Mucosa of descending colon (tissue), 3 donors: ENCODE data around the gene VSTM5. TPM values are rescaled to one million over a fixed set of nuclear protein-coding genes. Genes with fewer than 3 reads are reported as not detected.

Experiments used
- ATAC-seq: fragments of 200-7000 bp; cut with Tn5 transposase; one replicate; pipeline ENCODE4 v1.9.1; 2020; ENCODE audit warnings: mild to moderate bottlenecking, moderate library complexity
- DNase-seq, 3 donors: peaks; one replicate each; pipeline ENCODE4 v3.0.0-alpha.2; 2020
- H3K36me3 ChIP-seq: fragments of 200-600 bp; one replicate; pipeline ENCODE4 v1.8.0; 2021; ENCODE audit warnings: low read depth, mild to moderate bottlenecking
- H3K4me1 ChIP-seq: fragments of 200-600 bp; one replicate; pipeline ENCODE4 v1.8.0; 2021; ENCODE audit warnings: low read depth, mild to moderate bottlenecking
- H3K4me3 ChIP-seq: fragments of 200-600 bp; one replicate; pipeline ENCODE4 v1.8.0; 2021; ENCODE audit warnings: mild to moderate bottlenecking
- H3K9me3 ChIP-seq: fragments of 200-600 bp; one replicate; pipeline ENCODE4 v1.8.0; 2021; ENCODE audit warnings: mild to moderate bottlenecking
- CTCF ChIP-seq: fragments of 200-600 bp; IDR thresholded peaks from one replicate; pipeline ENCODE4 v1.8.0; 2022; ENCODE audit warnings: antibody characterized with exemption, mild to moderate bottlenecking
- intact Hi-C, 2 donors: fragments of 100-400 bp; cut with DNase I in 1 of 2; cut with micrococcal nuclease in 1 of 2; formaldehyde crosslinking; loops; one replicate each; pipeline versions ENCODE4 v1.11.0 to v1.11.1; 2022; cut with DNase I, micrococcal nuclease
- total RNA-seq, 3 donors: library from RNA; stranded (reverse); fragmentation: NEBNext Ultra II Directional in 2 of 3; extraction: Animal tissue kit (Norgen Biotek cat#: 25700) in 2 of 3; gene quantifications; one replicate each; pipeline versions ENCODE4 v1.2.1 to v1.2.4, GENCODE V29; 2021 to 2023
- donor health status: DM: no; HTN: no; CAD: no; lungs with moderate emphysema.
- donor health status: DM: no; HTN: no; CAD: no.
- donor health status: DM: no; HTN: yes; CAD: no.

VSTM5 gene
- total RNA-seq, 3 donors from 2014 or later = 1.8 to 3.4 (median 2.4) TPM

DNA sequence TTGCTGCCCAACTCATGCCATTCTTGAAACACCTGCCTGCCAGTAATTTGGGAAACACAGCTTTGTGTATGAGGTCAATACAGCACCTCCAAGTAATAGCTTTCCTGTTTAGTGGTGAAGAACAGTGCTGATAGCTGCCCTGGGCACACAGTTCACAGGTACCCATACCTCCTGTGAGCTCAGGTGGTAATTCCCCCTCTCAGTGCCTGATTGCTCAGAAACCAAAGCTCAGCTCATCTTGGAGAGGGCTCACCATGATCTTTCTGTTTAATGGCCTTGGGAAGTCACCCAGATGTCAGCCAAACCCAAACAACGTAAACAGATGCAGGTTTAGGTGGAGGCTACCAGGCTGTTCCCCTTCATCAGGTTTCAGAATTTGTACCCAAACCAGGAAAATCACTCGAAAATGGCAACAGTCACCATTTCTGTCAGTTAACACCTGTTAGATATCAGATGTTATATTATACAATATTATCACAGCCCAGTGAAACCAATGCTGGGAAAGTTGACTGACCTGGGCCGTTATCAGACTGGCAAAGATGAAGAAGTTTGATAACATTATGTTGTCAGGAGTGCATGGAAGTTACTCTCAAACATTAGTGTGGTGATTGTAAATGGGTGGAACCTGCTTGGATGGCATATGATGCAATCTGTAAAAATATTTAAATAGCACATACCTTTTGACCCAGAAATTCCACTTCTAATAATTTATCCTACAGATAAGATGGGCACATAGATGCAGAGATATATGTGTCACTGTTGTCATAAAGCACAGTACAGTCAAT lies 18.9 kb downstream of the VSTM5 start:
- Histone ChIP-seq H3K36me3 (no peaks in the 10 kb centered on the region), H3K4me3 (no peak overlapping the region), H3K4me1 (no peaks in the 10 kb centered on the region), H3K9me3 (no peaks in the 10 kb centered on the region)
- TF ChIP-seq CTCF = no peak
- ATAC-seq (peak; percentile 86), DNase-seq (no peak)
- intact Hi-C loops = no loop called here

DNA sequence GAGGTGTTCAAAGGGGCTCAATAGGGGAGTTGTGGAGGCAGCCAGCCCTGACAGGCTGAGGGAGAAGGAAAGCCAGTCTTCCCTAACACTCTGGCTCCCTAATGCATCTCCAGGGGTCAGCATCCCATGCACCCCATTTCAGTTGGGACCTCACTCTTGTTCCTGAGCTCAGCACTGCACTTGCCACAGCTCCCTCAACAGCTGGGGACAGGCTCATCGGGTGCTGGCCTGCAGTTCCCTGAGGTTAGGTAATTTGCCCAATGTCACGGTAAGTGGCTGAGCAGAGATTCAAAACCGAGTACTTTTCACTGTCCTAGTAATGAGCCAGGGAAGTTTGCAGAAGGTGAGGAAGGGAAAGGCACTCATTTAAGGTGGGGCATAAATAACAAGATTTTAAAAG lies 20.8 kb downstream of the VSTM5 start:
- Histone ChIP-seq H3K4me3 (no peak overlapping the region), H3K9me3 (no peaks in the 10 kb centered on the region), H3K36me3 (no peaks in the 10 kb centered on the region), H3K4me1 (no peaks in the 10 kb centered on the region)
- ATAC-seq (peak; percentile 4), DNase-seq (no peak)
- TF ChIP-seq CTCF = no peak
- intact Hi-C loops = no loop called here

DNA sequence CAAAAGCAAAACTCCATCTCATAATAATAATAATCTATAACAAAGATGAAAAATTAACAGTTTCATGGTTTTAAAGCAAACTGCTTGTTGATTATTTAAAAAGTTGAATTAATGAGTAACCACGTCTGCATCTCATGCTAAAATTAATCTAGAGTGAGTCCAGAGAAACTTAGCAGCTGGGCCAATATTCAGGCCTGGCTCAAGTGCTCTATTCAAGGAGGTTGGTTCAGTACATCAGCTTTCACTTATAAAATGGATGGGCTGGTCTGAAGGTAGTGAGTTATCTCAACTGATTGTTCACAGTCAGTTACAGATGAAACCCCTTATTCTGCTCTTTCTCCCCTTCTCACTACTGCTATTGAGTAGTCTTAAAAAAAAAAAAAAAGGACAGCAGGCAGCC lies 23.1 kb downstream of the VSTM5 start:
- H3K4me3 ChIP-seq = no peak overlapping the region
- intact Hi-C loops = no loop called here
- ATAC-seq = no peak
- DNase-seq = no peak
- H3K4me1 ChIP-seq = no peaks in the 10 kb centered on the region
- H3K9me3 ChIP-seq = no peaks in the 10 kb centered on the region
- no peak for TF ChIP-seq CTCF
- no peaks in the 10 kb centered on the region for H3K36me3 ChIP-seq

- H3K9me3 ChIP-seq = no peaks in the 10 kb centered on the region
- no peaks in the 10 kb centered on the region for H3K36me3 ChIP-seq
- DNase-seq = no peak
- no peaks in the 10 kb centered on the region for H3K4me1 ChIP-seq
- ATAC-seq = no peak
- no peak for TF ChIP-seq CTCF
- no peak overlapping the region for H3K4me3 ChIP-seq
- intact Hi-C loops = no loop called here
These were observed 27.2 kb downstream of the VSTM5 start for GRCh38 chr11:93823210-93823609.

- ATAC-seq (no peak), DNase-seq (no peak)
- Histone ChIP-seq H3K4me3 (no peak overlapping the region), H3K36me3 (no peaks in the 10 kb centered on the region), H3K9me3 (no peaks in the 10 kb centered on the region), H3K4me1 (no peaks in the 10 kb centered on the region)
- TF ChIP-seq CTCF = no peak
- intact Hi-C loops = no loop called here
These were observed 28.1 kb downstream of the VSTM5 start for GRCh38 chr11:93822359-93822758.
